PC-3 (cell line): Measurements from ENCODE around the gene APLP1. TPM values are rescaled to one million over a fixed set of nuclear protein-coding genes. Genes with fewer than 3 reads are reported as not detected.

Experiments
- ATAC-seq: fragments of 200-7000 bp; cut with Tn5 transposase; 2 replicates; pipeline ENCODE4 v1.9.1; 2020; ENCODE audit warnings: mild to moderate bottlenecking, moderate library complexity
- BruUV-seq: library from RNA; stranded (reverse); fragments of 400-500 nt; replicated peaks from 2 replicates; lab custom pipeline; 2021; lab: Mats Ljungman, UMichigan
- CTCF ChIA-PET: fragments of 300-600 bp; sonication (Branson Sonifier 250); formaldehyde crosslinking; loops from one replicate; lab custom pipeline; 2022; ENCODE audit warnings: antibody characterized with exemption; lab: Charles Lee
- POLR2A ChIA-PET: fragments of 300-600 bp; sonication (Branson Sonifier 250); formaldehyde crosslinking; loops from one replicate; lab custom pipeline; 2022; ENCODE audit warnings: antibody characterized with exemption; ENCODE audit not compliant: unreplicated experiment; lab: Charles Lee
- DNase-seq: peaks from one replicate; pipeline ENCODE4 v3.0.0-alpha.2; 2015
- H2AFZ ChIP-seq: fragments of 300-600 bp; sonication (generic); 2 replicates; pipeline ENCODE4 v1.6.0; 2016; ENCODE audit warnings: antibody characterized with exemption, low read length
- H3F3A ChIP-seq: fragments of 300-600 bp; sonication (generic); one replicate; pipeline ENCODE4 v1.6.0; 2017; ENCODE audit warnings: antibody characterized with exemption, low read length, control low read depth, mild to moderate bottlenecking; ENCODE audit not compliant: unreplicated experiment
- H3K27ac ChIP-seq: fragments of 300-600 bp; sonication (generic); 2 replicates; pipeline ENCODE4 v1.5.1; 2016; ENCODE audit warnings: mild to moderate bottlenecking, low read length
- H3K27me3 ChIP-seq: fragments of 300-600 bp; sonication (generic); 2 replicates; pipeline ENCODE4 v1.6.1; 2016; ENCODE audit warnings: low read length, mixed read lengths
- H3K36me3 ChIP-seq: fragments of 300-600 bp; sonication (generic); 2 replicates; pipeline ENCODE4 v1.6.1; 2016; ENCODE audit warnings: low read depth, mixed run types, low read length, mixed read lengths
- H3K4me1 ChIP-seq: fragments of 300-600 bp; sonication (generic); 2 replicates; pipeline ENCODE4 v1.5.1; 2016; ENCODE audit warnings: low read length; ENCODE audit not compliant: insufficient read depth
- H3K4me2 ChIP-seq: fragments of 300-600 bp; sonication (generic); 2 replicates; pipeline ENCODE4 v1.6.0; 2016; ENCODE audit warnings: low read length
- H3K4me3 ChIP-seq: fragments of 300-600 bp; sonication (generic); 2 replicates; pipeline ENCODE4 v1.5.1; 2016; ENCODE audit warnings: mild to moderate bottlenecking, low read length, mixed read lengths
- H3K79me2 ChIP-seq: fragments of 300-600 bp; sonication (generic); 2 replicates; pipeline ENCODE4 v1.6.1; 2017; ENCODE audit warnings: low read length, mixed read lengths
- H3K9ac ChIP-seq: fragments of 300-600 bp; sonication (generic); 2 replicates; pipeline ENCODE4 v1.6.0; 2016; ENCODE audit warnings: mild to moderate bottlenecking, low read length
- H3K9me2 ChIP-seq: fragments of 300-600 bp; sonication (generic); replicated peaks from 2 replicates; pipeline ENCODE4 v1.6.1; 2016; ENCODE audit warnings: mixed run types, low read length, mixed read lengths
- H3K9me3 ChIP-seq: fragments of 300-600 bp; sonication (generic); 2 replicates; pipeline ENCODE4 v1.6.1; 2016; ENCODE audit warnings: low read length, mixed read lengths
- H4K20me1 ChIP-seq: fragments of 300-600 bp; sonication (generic); 2 replicates; pipeline ENCODE4 v1.6.1; 2016; ENCODE audit warnings: low read length, mixed read lengths
- EZH2 ChIP-seq: fragments of 300-600 bp; sonication (generic); IDR thresholded peaks from one replicate; pipeline ENCODE4 v1.6.1; 2017; ENCODE audit warnings: antibody characterized with exemption, mild to moderate bottlenecking, low read length; ENCODE audit not compliant: unreplicated experiment
- EZH2phosphoT487 ChIP-seq: fragments of 300-600 bp; sonication (generic); IDR thresholded peaks from 2 replicates; pipeline ENCODE4 v1.6.1; 2018; ENCODE audit warnings: mild to moderate bottlenecking, antibody characterized with exemption, low read length, borderline replicate concordance
- intact Hi-C: fragments of 100-400 bp; cut with micrococcal nuclease; formaldehyde crosslinking; loops from 2 replicates; pipeline ENCODE4 v1.9.0; 2023
- total RNA-seq: library from RNA; depleted of rRNA; stranded (reverse); fragments of >200 nt; gene quantifications from 2 replicates; pipeline ENCODE4 v1.2.3, GENCODE V29; 2014
- TF ChIP-seq, protein P1 (sequence below): fragments of 300-600 bp; sonication (generic); conservative IDR thresholded peaks from 2 replicates; pipeline ENCODE4 v1.5.1; 2017; ENCODE audit warnings: antibody characterized with exemption, low read depth, mild to moderate bottlenecking, low read length

APLP1 gene
- total RNA-seq, 1 experiment from 2014 or later = 21.1 TPM

DNA sequence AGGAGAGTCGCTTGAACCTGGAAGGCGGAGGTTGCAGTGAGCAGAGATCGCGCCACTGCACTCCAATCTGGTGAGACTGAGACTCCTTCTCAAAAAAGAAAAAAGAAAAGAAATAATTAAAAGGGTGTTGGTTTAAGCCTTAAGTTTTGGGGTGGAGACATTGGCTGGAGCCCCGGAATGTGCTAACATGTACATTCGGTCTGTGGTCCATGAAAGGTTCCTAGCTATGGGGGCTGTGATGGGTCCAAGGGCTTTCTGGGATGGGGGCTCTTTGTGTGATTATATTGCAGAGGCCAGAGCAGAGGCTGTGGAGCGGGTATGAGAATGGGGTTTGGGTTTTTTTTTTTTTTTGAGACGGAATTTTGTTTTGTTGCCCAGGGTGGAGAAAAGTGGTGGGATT is 17.5 kb downstream of the APLP1 start:
- BruUV-seq = no TSS peak
- TF ChIP-seq EZH2 (no peak), EZH2phosphoT487 (no peak)
- TF ChIP-seq, protein P1, sequence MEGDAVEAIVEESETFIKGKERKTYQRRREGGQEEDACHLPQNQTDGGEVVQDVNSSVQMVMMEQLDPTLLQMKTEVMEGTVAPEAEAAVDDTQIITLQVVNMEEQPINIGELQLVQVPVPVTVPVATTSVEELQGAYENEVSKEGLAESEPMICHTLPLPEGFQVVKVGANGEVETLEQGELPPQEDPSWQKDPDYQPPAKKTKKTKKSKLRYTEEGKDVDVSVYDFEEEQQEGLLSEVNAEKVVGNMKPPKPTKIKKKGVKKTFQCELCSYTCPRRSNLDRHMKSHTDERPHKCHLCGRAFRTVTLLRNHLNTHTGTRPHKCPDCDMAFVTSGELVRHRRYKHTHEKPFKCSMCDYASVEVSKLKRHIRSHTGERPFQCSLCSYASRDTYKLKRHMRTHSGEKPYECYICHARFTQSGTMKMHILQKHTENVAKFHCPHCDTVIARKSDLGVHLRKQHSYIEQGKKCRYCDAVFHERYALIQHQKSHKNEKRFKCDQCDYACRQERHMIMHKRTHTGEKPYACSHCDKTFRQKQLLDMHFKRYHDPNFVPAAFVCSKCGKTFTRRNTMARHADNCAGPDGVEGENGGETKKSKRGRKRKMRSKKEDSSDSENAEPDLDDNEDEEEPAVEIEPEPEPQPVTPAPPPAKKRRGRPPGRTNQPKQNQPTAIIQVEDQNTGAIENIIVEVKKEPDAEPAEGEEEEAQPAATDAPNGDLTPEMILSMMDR = no peak
- no peaks in the 10 kb centered on the region for H3F3A ChIP-seq
- no peaks in the 10 kb centered on the region for H4K20me1 ChIP-seq
- H3K4me1 ChIP-seq = no peaks in the 10 kb centered on the region
- peaks cover 3% of the 10 kb centered on the region; the same call in 1 of the 2 replicates for H3K36me3 ChIP-seq
- H3K79me2 ChIP-seq = no peaks in the 10 kb centered on the region
- no peak overlapping the region for H3K4me2 ChIP-seq
- no peaks in the 10 kb centered on the region for H3K9me2 ChIP-seq
- H3K9me3 ChIP-seq = no peaks in the 10 kb centered on the region
- H3K27ac ChIP-seq = no peak overlapping the region
- no peak overlapping the region for H3K9ac ChIP-seq
- intact Hi-C loops = no loop called here
- DNase-seq = no peak
- no peak for ATAC-seq
- no peak overlapping the region for H2AFZ ChIP-seq
- H3K4me3 ChIP-seq = no peak overlapping the region
- H3K27me3 ChIP-seq = no peaks in the 10 kb centered on the region
- ChIA-PET POLR2A (no interaction called here), CTCF (no interaction called here)

DNA sequence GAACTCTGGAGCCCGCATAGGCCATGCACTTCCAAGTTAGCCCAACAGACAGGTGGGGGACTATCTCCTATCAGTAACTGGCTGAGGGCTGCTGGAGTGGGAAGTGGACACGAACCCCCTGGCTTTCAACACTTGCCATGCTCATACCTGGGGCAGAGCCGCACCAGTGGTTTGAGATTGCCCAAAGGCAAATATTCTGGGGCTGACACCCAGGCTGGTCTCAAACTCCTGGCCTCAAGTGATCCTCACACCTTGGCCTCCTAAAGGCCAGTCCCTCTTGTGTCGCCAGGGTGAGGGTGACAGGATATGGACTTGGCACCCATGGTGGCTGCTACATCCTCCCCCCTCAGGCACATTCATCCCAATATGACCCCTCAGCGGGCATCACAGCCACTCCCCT is 18.8 kb downstream of the APLP1 start:
- Histone ChIP-seq H3K4me1 (no peaks in the 10 kb centered on the region), H3K4me3 (no peak overlapping the region), H4K20me1 (no peaks in the 10 kb centered on the region), H3F3A (no peaks in the 10 kb centered on the region), H3K79me2 (no peaks in the 10 kb centered on the region), H2AFZ (no peak overlapping the region), H3K4me2 (no peak overlapping the region), H3K27ac (no peak overlapping the region), H3K36me3 (peaks cover 3% of the 10 kb centered on the region; the same call in 1 of the 2 replicates), H3K9me3 (no peaks in the 10 kb centered on the region), H3K9me2 (no peaks in the 10 kb centered on the region), H3K27me3 (no peaks in the 10 kb centered on the region), H3K9ac (no peak overlapping the region)
- ATAC-seq (no peak), DNase-seq (no peak)
- ChIA-PET CTCF (no interaction called here), POLR2A (no interaction called here)
- TF ChIP-seq, protein P1 = no peak
- TF ChIP-seq EZH2phosphoT487 = no peak
- TF ChIP-seq EZH2 = no peak
- intact Hi-C loops = no loop called here
- no TSS peak for BruUV-seq

DNA sequence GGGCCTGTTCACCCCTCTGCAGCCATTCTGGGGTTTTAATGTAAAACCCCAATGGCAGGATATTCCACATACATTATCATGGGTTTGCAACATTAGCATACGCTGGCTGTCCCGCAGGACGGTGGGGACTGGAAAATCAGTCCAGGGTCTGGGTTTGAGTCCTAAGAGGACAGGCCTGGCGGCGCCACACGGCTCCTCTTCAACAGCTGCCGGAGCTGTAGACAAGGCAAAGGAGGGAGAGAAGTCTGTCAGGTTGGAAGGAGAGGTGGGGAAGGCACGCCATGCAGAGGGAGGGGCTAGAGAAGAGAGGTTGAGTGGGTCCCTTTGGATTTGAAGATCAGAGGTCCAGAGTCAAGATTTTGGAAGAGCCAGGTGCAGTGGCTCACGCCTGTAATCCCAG is 20.0 kb downstream of the APLP1 start:
- CTCF ChIA-PET = interaction anchor here (0.6 kb wide), 1 partner anchor 38 kb away, joined by 6 read pairs; no protein-coding TSS in a partner anchor
- Histone ChIP-seq H3K9ac (no peak overlapping the region), H3K4me3 (no peak overlapping the region), H3F3A (no peaks in the 10 kb centered on the region), H3K9me2 (no peaks in the 10 kb centered on the region), H3K36me3 (peaks cover 6% of the 10 kb centered on the region; the same call in 1 of the 2 replicates), H3K4me1 (no peaks in the 10 kb centered on the region), H3K27ac (no peak overlapping the region), H3K4me2 (no peak overlapping the region), H3K27me3 (no peaks in the 10 kb centered on the region), H4K20me1 (no peaks in the 10 kb centered on the region), H2AFZ (no peak overlapping the region), H3K79me2 (no peaks in the 10 kb centered on the region), H3K9me3 (no peaks in the 10 kb centered on the region)
- intact Hi-C loops = no loop called here
- ATAC-seq (no peak), DNase-seq (no peak)
- no peak for TF ChIP-seq EZH2
- TF ChIP-seq, protein P1 = no peak
- BruUV-seq = no TSS peak
- POLR2A ChIA-PET = no interaction called here
